Ovary (tissue), 9 donors: ENCODE results near the gene BAHCC1. TPM values are rescaled to one million over a fixed set of nuclear protein-coding genes. Genes with fewer than 3 reads are reported as not detected.

ENCODE experiments used
- DNase-seq, 5 donors: peaks; one replicate each; pipeline ENCODE4 v3.0.0-alpha.2; 2019 to 2020
- H3K27ac ChIP-seq, 2 donors: fragments of 200-600 bp; one replicate each; pipeline versions ENCODE4 v1.5.1 to v1.8.0; 2019 to 2022
- H3K27me3 ChIP-seq: fragments of 200-600 bp; one replicate; pipeline ENCODE4 v1.8.0; 2022
- H3K36me3 ChIP-seq: fragments of 200-600 bp; sonication (generic); one replicate; pipeline ENCODE4 v1.5.1; 2019
- H3K4me1 ChIP-seq: one replicate; pipeline ENCODE4 v1.8.1; 2013; ENCODE audit warnings: mild to moderate bottlenecking, moderate library complexity; ENCODE audit not compliant: insufficient read depth
- H3K4me3 ChIP-seq: fragments of 200-600 bp; sonication (generic); one replicate; pipeline ENCODE4 v1.5.1; 2017
- H3K9me3 ChIP-seq, 2 donors: fragments of 200-600 bp in 1 of 2; sonication (generic) in 1 of 2; one replicate each; pipeline versions ENCODE4 v1.5.1 to v1.8.1; 2013 to 2019; ENCODE audit warnings: mild to moderate bottlenecking in 1 of 2, moderate library complexity in 1 of 2
- CTCF ChIP-seq, 3 donors: fragments of 450-650 bp in 2 of 3; fragments of 200-600 bp in 1 of 3; IDR thresholded peaks; one replicate each; pipeline versions ENCODE4 v1.5.1 to v1.8.0; 2016 to 2022; ENCODE audit warnings: antibody characterized with exemption in 3 of 3, mild to moderate bottlenecking in 1 of 3
- EP300 ChIP-seq: sonication (generic); formaldehyde crosslinking; IDR thresholded peaks from one replicate; pipeline ENCODE4 v1.6.1; 2017; ENCODE audit warnings: antibody characterized with exemption
- POLR2A ChIP-seq: fragments of 450-650 bp; IDR thresholded peaks from one replicate; pipeline ENCODE4 v1.6.1; 2017; ENCODE audit warnings: antibody characterized with exemption, mild to moderate bottlenecking, moderate library complexity
- WGBS, 3 donors: extraction: QIAGEN DNeasy Blood & Tissue Kit in 1 of 3; methylation state at CpG; one replicate each; pipeline versions ENCODE4 v1.1.5 to v1.1.7; 2013 to 2017; 5-methylcytosine and 5-hydroxymethylcytosine counted together
- intact Hi-C, 4 donors: fragments of 100-400 bp; cut with DNase I; formaldehyde crosslinking; loops; one replicate each; pipeline versions ENCODE4 v1.11.0 to v1.15.1; 2022 to 2023
- polyA plus RNA-seq, 2 donors: library from polyadenylated mRNA; stranded (reverse); fragments of 200-250 nt in 1 of 2; fragments of 350-450 nt in 1 of 2; fragmentation: Illumina TruSeq in 1 of 2; extraction: RNeasy Lipid Tissue Mini Kit (QIAGEN cat#74804) in 1 of 2; gene quantifications; one replicate each; pipeline ENCODE4 v1.2.3, GENCODE V29; 2013 to 2014
- total RNA-seq, 7 donors: library from RNA; depleted of rRNA in 2 of 7; stranded (reverse); fragments of >200 nt in 2 of 7; fragmentation: NEBNext Ultra II Directional in 3 of 7; extraction: Animal tissue kit (Norgen Biotek cat#: 25700) in 3 of 7; gene quantifications; one replicate each; pipeline versions ENCODE4 v1.1.0 to v1.2.4, GENCODE V29; 2016 to 2023
- donor health status: DM: no; HTN: no; CAD: no; lungs with moderate emphysema.
- donor health status: DM: no; HTN: no; CAD: no.
- donor health status: Bipolar disorder and iron deficiency.
- donor health status: DM: yes; HTN: yes; CAD: no.
- donor health status: DM: no; HTN: no; CAD: no.
- donor health status: DM: yes; HTN: yes; CAD: no.

BAHCC1 gene
- total and polyA plus RNA-seq, 9 donors, result 1.9 to 31.9 (median 18.4) TPM

- no peak for DNase-seq
- WGBS, 3 donors, result 76 to 83% (median 80%) methylated on average over 33 to 34 of the region's 34 CpGs
- intact Hi-C loops, result no loop called here
These were observed 14.4 kb upstream of the BAHCC1 start for GRCh38 chr17:81380666-81381518.

GRCh38 chr17:81381632-81382577, 13.4 kb upstream of the BAHCC1 start:
- DNase-seq, result peak in 1 of 5 donors; percentile 33
- Histone ChIP-seq H3K27me3 (no peaks in the 10 kb centered on the region), H3K4me3 (no peak overlapping the region), H3K9me3 (no peaks in the 10 kb centered on the region), H3K36me3 (no peaks in the 10 kb centered on the region), H3K27ac (no peak overlapping the region), H3K4me1 (peaks cover 5% of the 10 kb centered on the region)
- intact Hi-C loops, result no loop called here
- no peak for TF ChIP-seq POLR2A
- TF ChIP-seq EP300, result no peak
- TF ChIP-seq CTCF (IDR thresholded peaks at IDR 0.05), result no peak
- WGBS, 3 donors, result 89 to 92% (median 91%) methylated on average over 34 to 37 of the region's 37 CpGs

More at GRCh38 chr17:81380666-81381518, 14.4 kb upstream of the BAHCC1 start:
- H3K27me3 ChIP-seq, result no peaks in the 10 kb centered on the region
- H3K4me1 ChIP-seq, result no peaks in the 10 kb centered on the region
- no peak overlapping the region for H3K4me3 ChIP-seq
- no peak overlapping the region for H3K27ac ChIP-seq
- no peaks in the 10 kb centered on the region for H3K36me3 ChIP-seq
- TF ChIP-seq EP300, result no peak
- no peak for TF ChIP-seq CTCF (IDR thresholded peaks at IDR 0.05)
- TF ChIP-seq POLR2A, result no peak
- no peaks in the 10 kb centered on the region for H3K9me3 ChIP-seq

- 88 to 97% (median 88%) methylated on average over 4 to 6 of the region's 6 CpGs for WGBS, 3 donors
These were observed 12.4 kb upstream of the BAHCC1 start for GRCh38 chr17:81382851-81383250.

More at GRCh38 chr17:81382851-81383250, 12.4 kb upstream of the BAHCC1 start:
- intact Hi-C loops, result no loop called here
- Histone ChIP-seq H3K9me3 (no peaks in the 10 kb centered on the region), H3K36me3 (no peaks in the 10 kb centered on the region), H3K27me3 (no peaks in the 10 kb centered on the region), H3K4me3 (no peak overlapping the region), H3K27ac (no peak overlapping the region), H3K4me1 (peaks cover 7% of the 10 kb centered on the region)
- TF ChIP-seq POLR2A (no peak), CTCF (IDR thresholded peaks at IDR 0.05) (no peak)
- peak in 1 of 5 donors; percentile 33 for DNase-seq
